Endothelial cell of umbilical vein (primary cell): ENCODE results near the gene CSRP2. TPM values are rescaled to one million over a fixed set of nuclear protein-coding genes. Genes with fewer than 3 reads are reported as not detected.

Experiments
- BruUV-seq: library from RNA; stranded (reverse); fragments of 400-500 nt; replicated peaks from 2 replicates; lab custom pipeline; 2021; lab: Mats Ljungman, UMichigan
- CTCF ChIA-PET: fragments of 300-600, 350-600 bp; sonication (Branson Sonifier 250); formaldehyde crosslinking; loops from one replicate; lab custom pipeline; 2021; ENCODE audit warnings: antibody characterized with exemption, inconsistent platforms; lab: Charles Lee
- POLR2A ChIA-PET: fragments of 300-600, 350-600 bp; sonication (Branson Sonifier 250); formaldehyde crosslinking; loops from one replicate; lab custom pipeline; 2021; ENCODE audit warnings: antibody characterized with exemption, inconsistent platforms; lab: Charles Lee
- DNase-seq: peaks from one replicate; pipeline ENCODE4 v3.0.0-alpha.2; 2011; ENCODE audit warnings: low read depth, low spot score
- FAIRE-seq: peaks from 2 replicates; lab custom pipeline; 2011; peaks lifted over from hg19 to GRCh38; lab: Jason Lieb, UNC
- H2AFZ ChIP-seq: 2 replicates; pipeline ENCODE4 v1.6.0; 2012; ENCODE audit warnings: low read depth, low read length, control low read depth, inconsistent platforms
- H3K27ac ChIP-seq: 2 replicates; pipeline ENCODE4 v1.5.1; 2011; ENCODE audit warnings: low read depth, mild to moderate bottlenecking, control low read depth, low read length, moderate library complexity; ENCODE audit not compliant: insufficient read depth
- H3K27me3 ChIP-seq, 2 experiments: 2 replicates each; pipeline versions ENCODE4 v1.6.0 to v1.6.1; 2011; ENCODE audit warnings: low read length in 2 of 2, mixed read lengths in 1 of 2; ENCODE audit not compliant: control insufficient read depth in 2 of 2, insufficient read depth in 2 of 2
- H3K36me3 ChIP-seq, 2 experiments: 2 replicates in 1 of 2; 3 replicates in 1 of 2; pipeline ENCODE4 v1.5.1; 2011; ENCODE audit warnings: low read length in 2 of 2, mild to moderate bottlenecking in 1 of 2, moderate library complexity in 1 of 2; ENCODE audit not compliant: control insufficient read depth in 2 of 2, insufficient read depth in 2 of 2; ENCODE audit errors: extremely low read depth in 1 of 2
- H3K4me1 ChIP-seq: 3 replicates; pipeline ENCODE4 v1.5.1; 2011; ENCODE audit warnings: mild to moderate bottlenecking, low read length; ENCODE audit not compliant: control insufficient read depth, insufficient read depth; ENCODE audit errors: extremely low read depth
- H3K4me2 ChIP-seq: 2 replicates; pipeline ENCODE4 v1.6.1; 2011; ENCODE audit warnings: low read length, control low read depth, mixed read lengths; ENCODE audit not compliant: insufficient read depth
- H3K4me3 ChIP-seq, 3 experiments: fragments of 200-600 bp in 1 of 3; sonication (generic), shearing (Covaris generic) in 1 of 3; replicated peaks in 1 of 3; 2 replicates each; pipeline ENCODE4 v1.5.1; 2011 to 2016; ENCODE audit warnings: control low read depth in 3 of 3, low read length in 3 of 3, mild to moderate bottlenecking in 2 of 3, inconsistent platforms in 1 of 3, low read depth in 1 of 3, moderate library complexity in 1 of 3; ENCODE audit not compliant: insufficient read depth in 1 of 3
- H3K79me2 ChIP-seq: 2 replicates; pipeline ENCODE4 v1.6.0; 2012; ENCODE audit warnings: low read length, inconsistent platforms; ENCODE audit not compliant: control insufficient read depth, insufficient read depth
- H3K9ac ChIP-seq: replicated peaks from 2 replicates; pipeline ENCODE3; 2011; ENCODE audit warnings: low read length, control low read depth; ENCODE audit not compliant: insufficient read depth; ENCODE audit errors: extremely low read depth
- H3K9me1 ChIP-seq: replicated peaks from 3 replicates; pipeline ENCODE4 v1.6.0; 2011; ENCODE audit warnings: mild to moderate bottlenecking, low read length; ENCODE audit not compliant: control insufficient read depth, insufficient read depth; ENCODE audit errors: extremely low read depth
- H3K9me3 ChIP-seq: replicated peaks from 2 replicates; pipeline ENCODE4 v1.5.1; 2012; ENCODE audit warnings: low read length, inconsistent platforms; ENCODE audit not compliant: control insufficient read depth, insufficient read depth
- H4K20me1 ChIP-seq: replicated peaks from 2 replicates; pipeline ENCODE3; 2011; ENCODE audit warnings: mild to moderate bottlenecking, low read length; ENCODE audit not compliant: control insufficient read depth, insufficient read depth; ENCODE audit errors: extremely low read depth
- FOS ChIP-seq: IDR thresholded peaks from 2 replicates; pipeline ENCODE4 v1.6.1; 2011; ENCODE audit warnings: mild to moderate bottlenecking, low read length, moderate library complexity, borderline replicate concordance; ENCODE audit not compliant: insufficient read depth
- GATA2 ChIP-seq: IDR thresholded peaks from 2 replicates; pipeline ENCODE4 v1.7.0; 2011; ENCODE audit warnings: low read depth, mild to moderate bottlenecking, moderate library complexity, mixed read lengths, low read length; ENCODE audit not compliant: insufficient read length, insufficient read depth
- JUN ChIP-seq: IDR thresholded peaks from 2 replicates; pipeline ENCODE4 v1.6.1; 2011; ENCODE audit warnings: borderline replicate concordance, low read depth; ENCODE audit not compliant: insufficient read length, insufficient read depth
- MYC ChIP-seq: IDR thresholded peaks from one replicate; pipeline ENCODE4 v1.6.1; 2011; ENCODE audit warnings: mild to moderate bottlenecking, low read depth, low read length
- POLR2A ChIP-seq: IDR thresholded peaks from 2 replicates; pipeline ENCODE4 v1.6.1; 2012; ENCODE audit warnings: low read depth, mild to moderate bottlenecking, control low read depth, low read length
- POLR2AphosphoS5 ChIP-seq: IDR thresholded peaks from 2 replicates; pipeline ENCODE4 v1.6.1; 2012; ENCODE audit warnings: low read depth, mild to moderate bottlenecking, control low read depth, low read length, moderate library complexity; ENCODE audit not compliant: insufficient read depth
- dilution Hi-C: fragments of 300-500 bp; cut with MboI; formaldehyde crosslinking; loops from one replicate; pipeline ENCODE4 v1.15.0; 2019; ENCODE audit warnings: low sequenced_read_pairs; ENCODE audit not compliant: extremely low pct_ligation_motif_present
- intact Hi-C: fragments of 100-400 bp; cut with micrococcal nuclease; formaldehyde crosslinking; loops from one replicate; pipeline ENCODE4 v1.10.0; 2022
- polyA plus RNA-seq, 4 experiments: library from polyadenylated mRNA; depleted of rRNA in 3 of 4; stranded (reverse) in 3 of 4; unstranded in 1 of 4; fragments of >200 nt; gene quantifications; 2 replicates each; pipeline versions ENCODE4 v1.2.1 to v1.2.3, GENCODE V29; 2011 to 2012; ENCODE audit warnings: missing spikeins in 1 of 4
- total RNA-seq: library from RNA; stranded (reverse); gene quantifications from 2 replicates; pipeline ENCODE4 v1.2.3, GENCODE V29; 2021
- TF ChIP-seq, protein P1 (sequence below), 2 donors: IDR thresholded peaks; 1 replicate in 1 of 2; 2 replicates in 1 of 2; pipeline ENCODE4 v1.5.1; 2011; ENCODE audit warnings: low read length in 2 of 2, mild to moderate bottlenecking in 2 of 2, moderate library complexity in 2 of 2, control low read depth in 1 of 2, inconsistent platforms in 1 of 2, low read depth in 1 of 2; ENCODE audit not compliant: insufficient read depth in 1 of 2; ENCODE audit errors: extremely low read depth in 1 of 2

CSRP2 gene
- total and polyA plus RNA-seq, 2 donors (not counting 3 experiments of a cell fraction or from before 2014, with no cell fraction given), result 8.8 to 13.4 TPM

DNA sequence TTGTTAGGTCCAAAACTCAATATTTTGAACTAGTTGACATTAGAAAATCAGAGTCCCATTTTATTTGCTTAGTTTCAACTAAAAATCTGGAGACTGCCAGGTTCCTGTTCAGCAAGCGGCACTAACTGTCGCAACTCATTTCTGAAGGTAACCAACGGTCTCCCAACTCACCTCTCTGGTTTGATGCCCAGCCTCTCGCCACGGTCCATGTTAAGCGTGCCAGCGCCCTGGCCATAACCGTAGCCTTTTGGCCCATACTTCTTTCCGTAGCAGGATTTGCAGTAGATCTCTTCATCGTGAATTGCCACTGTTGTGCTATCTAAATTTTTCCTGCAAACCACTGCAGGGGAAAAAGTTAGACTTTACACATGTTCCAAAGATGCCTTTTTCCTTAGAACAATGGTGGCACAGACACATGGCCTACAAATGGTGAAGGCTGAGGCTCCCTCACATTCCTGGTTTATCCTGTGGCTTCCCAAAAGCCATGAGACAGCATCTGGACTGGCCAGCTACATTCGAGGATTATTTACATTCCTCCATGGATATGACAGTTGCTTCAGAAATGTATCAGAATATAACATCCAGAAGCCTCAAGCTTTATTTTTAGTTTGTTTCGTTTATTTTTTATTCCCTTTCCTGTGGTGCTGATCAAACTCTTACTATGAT is 15.7 kb downstream of the CSRP2 start:
- TF ChIP-seq GATA2 (no peak), JUN (no peak), FOS (no peak), POLR2A (no peak), POLR2AphosphoS5 (no peak), MYC (no peak)
- TF ChIP-seq, protein P1, sequence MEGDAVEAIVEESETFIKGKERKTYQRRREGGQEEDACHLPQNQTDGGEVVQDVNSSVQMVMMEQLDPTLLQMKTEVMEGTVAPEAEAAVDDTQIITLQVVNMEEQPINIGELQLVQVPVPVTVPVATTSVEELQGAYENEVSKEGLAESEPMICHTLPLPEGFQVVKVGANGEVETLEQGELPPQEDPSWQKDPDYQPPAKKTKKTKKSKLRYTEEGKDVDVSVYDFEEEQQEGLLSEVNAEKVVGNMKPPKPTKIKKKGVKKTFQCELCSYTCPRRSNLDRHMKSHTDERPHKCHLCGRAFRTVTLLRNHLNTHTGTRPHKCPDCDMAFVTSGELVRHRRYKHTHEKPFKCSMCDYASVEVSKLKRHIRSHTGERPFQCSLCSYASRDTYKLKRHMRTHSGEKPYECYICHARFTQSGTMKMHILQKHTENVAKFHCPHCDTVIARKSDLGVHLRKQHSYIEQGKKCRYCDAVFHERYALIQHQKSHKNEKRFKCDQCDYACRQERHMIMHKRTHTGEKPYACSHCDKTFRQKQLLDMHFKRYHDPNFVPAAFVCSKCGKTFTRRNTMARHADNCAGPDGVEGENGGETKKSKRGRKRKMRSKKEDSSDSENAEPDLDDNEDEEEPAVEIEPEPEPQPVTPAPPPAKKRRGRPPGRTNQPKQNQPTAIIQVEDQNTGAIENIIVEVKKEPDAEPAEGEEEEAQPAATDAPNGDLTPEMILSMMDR (IDR thresholded peaks at IDR 0.05; ENCODE audit: extremely low read depth in 1 of 2, insufficient read depth in 1 of 2, low read depth in 1 of 2, low read length in 2 of 2), result no peak
- Histone ChIP-seq H3K27ac (no peak overlapping the region), H2AFZ (no peak overlapping the region), H3K79me2 (no peaks in the 10 kb centered on the region), H3K9me3 (no peaks in the 10 kb centered on the region), H3K9ac (no peak overlapping the region), H4K20me1 (no peaks in the 10 kb centered on the region), H3K36me3 (no peaks in the 10 kb centered on the region), H3K4me2 (no peak overlapping the region), H3K4me1 (no peaks in the 10 kb centered on the region), H3K9me1 (no peaks in the 10 kb centered on the region), H3K27me3 (no peaks in the 10 kb centered on the region), H3K4me3 (no peak overlapping the region)
- ChIA-PET POLR2A (no interaction called here), CTCF (no interaction called here)
- dilution Hi-C loops, result no loop called here
- no peak for FAIRE-seq
- no peak for DNase-seq
- intact Hi-C loops, result no loop called here
- no TSS peak for BruUV-seq
